ENCODE results near the gene TRAPPC5. TPM values are rescaled to one million over a fixed set of nuclear protein-coding genes. Genes with fewer than 3 reads are reported as not detected.

The TRAPPC5 gene
- total and polyA plus RNA-seq, 2 experiments from 2014 or later, result 95.9 to 120 TPM

GRCh38 chr19:7704280-7705060 lies 23.8 kb downstream of the TRAPPC5 start:
- H3K27me3 ChIP-seq, result no peaks in the 10 kb centered on the region
- H3K9me3 ChIP-seq (ENCODE audit: low read depth), result no peaks in the 10 kb centered on the region

GRCh38 chr19:7705387-7706187 lies 25.0 kb downstream of the TRAPPC5 start:
- Histone ChIP-seq H3K4me3 (no peak overlapping the region), H3K36me3 (no peaks in the 10 kb centered on the region), H3K27me3 (no peaks in the 10 kb centered on the region), H3K4me1 (ENCODE audit: low read depth) (no peaks in the 10 kb centered on the region), H3K27ac (no peak overlapping the region), H3K9me3 (ENCODE audit: low read depth) (no peaks in the 10 kb centered on the region)
- TF ChIP-seq CTCF (IDR thresholded peaks at IDR 0.05; ENCODE audit: low read depth, low read length), result no peak
- DNase-seq (ENCODE audit: low read depth in 1 of 2, low spot score in 1 of 2), result no peak

More at GRCh38 chr19:7704280-7705060, 23.8 kb downstream of the TRAPPC5 start:
- no peak overlapping the region for H3K4me3 ChIP-seq
- DNase-seq (ENCODE audit: low read depth in 1 of 2, low spot score in 1 of 2), result no peak
- no peak for TF ChIP-seq CTCF (IDR thresholded peaks at IDR 0.05; ENCODE audit: low read depth, low read length)
- H3K4me1 ChIP-seq (ENCODE audit: low read depth), result no peaks in the 10 kb centered on the region
- no peak overlapping the region for H3K27ac ChIP-seq
- H3K36me3 ChIP-seq, result no peaks in the 10 kb centered on the region

- Histone ChIP-seq H3K4me1 (ENCODE audit: low read depth) (no peaks in the 10 kb centered on the region), H3K27me3 (no peaks in the 10 kb centered on the region), H3K4me3 (no peak overlapping the region), H3K27ac (no peak overlapping the region), H3K9me3 (ENCODE audit: low read depth) (no peaks in the 10 kb centered on the region), H3K36me3 (no peaks in the 10 kb centered on the region)
- no peak for TF ChIP-seq CTCF (IDR thresholded peaks at IDR 0.05; ENCODE audit: low read depth, low read length)
- DNase-seq (ENCODE audit: low read depth in 1 of 2, low spot score in 1 of 2), result no peak
Measured at GRCh38 chr19:7706188-7706954, 25.7 kb downstream of the TRAPPC5 start.

GRCh38 chr19:7706955-7707456 lies 26.4 kb downstream of the TRAPPC5 start:
- Histone ChIP-seq H3K9me3 (ENCODE audit: low read depth) (no peaks in the 10 kb centered on the region), H3K27me3 (no peaks in the 10 kb centered on the region), H3K27ac (no peak overlapping the region)

More at GRCh38 chr19:7706955-7707456, 26.4 kb downstream of the TRAPPC5 start:
- H3K4me3 ChIP-seq, result no peak overlapping the region
- H3K36me3 ChIP-seq, result no peaks in the 10 kb centered on the region
- H3K4me1 ChIP-seq (ENCODE audit: low read depth), result no peaks in the 10 kb centered on the region
- no peak for DNase-seq (ENCODE audit: low read depth in 1 of 2, low spot score in 1 of 2)
- TF ChIP-seq CTCF (IDR thresholded peaks at IDR 0.05; ENCODE audit: low read depth, low read length), result no peak

All from cardiac muscle cell (in vitro differentiated cells and primary cell).